Upper lobe of right lung (tissue), 1 donor: Measurements from ENCODE around the gene ITGA2. TPM values are rescaled to one million over a fixed set of nuclear protein-coding genes. Genes with fewer than 3 reads are reported as not detected.
"Not testable (repeated sequence)": the region's sequence is repeated elsewhere in the genome, so short reads cannot be mapped to it uniquely, and the experiment has no call there.

Source experiments
- ATAC-seq: fragments of 200-7000 bp; cut with Tn5 transposase; one replicate; pipeline ENCODE4 v1.9.1; 2020; ENCODE audit warnings: mild to moderate bottlenecking, moderate library complexity
- DNase-seq: peaks from one replicate; pipeline ENCODE4 v3.0.0-alpha.2; 2020
- H3K27ac ChIP-seq: fragments of 200-600 bp; one replicate; pipeline ENCODE4 v1.8.0; 2022
- H3K27me3 ChIP-seq: fragments of 200-600 bp; one replicate; pipeline ENCODE4 v1.8.0; 2022; ENCODE audit warnings: mild to moderate bottlenecking
- H3K36me3 ChIP-seq: fragments of 200-600 bp; one replicate; pipeline ENCODE4 v1.8.0; 2022
- H3K4me1 ChIP-seq: fragments of 200-600 bp; one replicate; pipeline ENCODE4 v1.8.0; 2022
- H3K4me3 ChIP-seq: fragments of 200-600 bp; one replicate; pipeline ENCODE4 v1.8.0; 2022; ENCODE audit warnings: mild to moderate bottlenecking
- H3K9me3 ChIP-seq: fragments of 200-600 bp; one replicate; pipeline ENCODE4 v1.8.0; 2022
- CTCF ChIP-seq: fragments of 200-600 bp; IDR thresholded peaks from one replicate; pipeline ENCODE4 v1.8.0; 2022; ENCODE audit warnings: antibody characterized with exemption
- intact Hi-C: fragments of 100-400 bp; cut with DNase I; formaldehyde crosslinking; loops from one replicate; pipeline ENCODE4 v1.11.0; 2022
- total RNA-seq: library from RNA; stranded (reverse); fragmentation: NEBNext Ultra II Directional; extraction: Animal tissue kit (Norgen Biotek cat#: 25700); gene quantifications from one replicate; pipeline ENCODE4 v1.2.1, GENCODE V29; 2021
- donor health status: DM: no; HTN: yes; CAD: no; lungs with severe emphysema.

Gene ITGA2
- total RNA-seq, 1 donor from 2014 or later, result 17.7 TPM

- Histone ChIP-seq H3K4me1 (no peaks in the 10 kb centered on the region), H3K27ac (no peak overlapping the region), H3K36me3 (peaks cover 24% of the 10 kb centered on the region), H3K27me3 (no peaks in the 10 kb centered on the region), H3K9me3 (no peaks in the 10 kb centered on the region), H3K4me3 (no peak overlapping the region)
- no peak for TF ChIP-seq CTCF
- ATAC-seq, result no peak
- DNase-seq, result no peak
- intact Hi-C loops, result no loop called here
These were observed 32.0 kb upstream of the ITGA2 start for GRCh38 chr5:52956915-52957747.

- ATAC-seq (no peak), DNase-seq (no peak)
- no peaks in the 10 kb centered on the region for H3K36me3 ChIP-seq
- no peaks in the 10 kb centered on the region for H3K4me1 ChIP-seq
- no peaks in the 10 kb centered on the region for H3K9me3 ChIP-seq
- no peak overlapping the region for H3K27ac ChIP-seq
- no peak for TF ChIP-seq CTCF
- intact Hi-C loops, result no loop called here
- no peaks in the 10 kb centered on the region for H3K27me3 ChIP-seq
- H3K4me3 ChIP-seq, result no peak overlapping the region
These were observed 27.9 kb upstream of the ITGA2 start for GRCh38 chr5:52961274-52961681.

GRCh38 chr5:52963636-52964035 is 25.5 kb upstream of the ITGA2 start:
- Histone ChIP-seq H3K4me3 (no peak overlapping the region), H3K27ac (no peak overlapping the region), H3K27me3 (no peaks in the 10 kb centered on the region), H3K9me3 (no peaks in the 10 kb centered on the region), H3K36me3 (no peaks in the 10 kb centered on the region), H3K4me1 (no peaks in the 10 kb centered on the region)
- TF ChIP-seq CTCF, result no peak
- ATAC-seq (no peak), DNase-seq (no peak)
- intact Hi-C loops, result no loop called here

GRCh38 chr5:52964138-52964537 is 25.0 kb upstream of the ITGA2 start:
- no peak for DNase-seq
- Histone ChIP-seq H3K27me3 (no peaks in the 10 kb centered on the region), H3K27ac (no peak overlapping the region), H3K4me1 (no peaks in the 10 kb centered on the region), H3K36me3 (no peaks in the 10 kb centered on the region), H3K9me3 (no peaks in the 10 kb centered on the region), H3K4me3 (no peak overlapping the region)
- TF ChIP-seq CTCF, result no peak
- intact Hi-C loops, result no loop called here
- no peak for ATAC-seq

- DNase-seq, H3K36me3 ChIP-seq, ATAC-seq, H3K9me3 ChIP-seq, H3K4me3 ChIP-seq, H3K27ac ChIP-seq, intact Hi-C loops, H3K4me1 ChIP-seq, H3K27me3 ChIP-seq: not testable (repeated sequence)
These were observed 13.0 kb upstream of the ITGA2 start for GRCh38 chr5:52976157-52976556.

- H3K9me3 ChIP-seq, result no peaks in the 10 kb centered on the region
- H3K4me1 ChIP-seq, result no peaks in the 10 kb centered on the region
- H3K27ac ChIP-seq, result no peak overlapping the region
- ATAC-seq (no peak), DNase-seq (no peak)
- H3K36me3 ChIP-seq, result no peaks in the 10 kb centered on the region
- H3K4me3 ChIP-seq, result no peak overlapping the region
- H3K27me3 ChIP-seq, result no peaks in the 10 kb centered on the region
- intact Hi-C loops, result no loop called here
- TF ChIP-seq CTCF, result no peak
These were observed 11.8 kb upstream of the ITGA2 start for GRCh38 chr5:52977264-52977897.
